ENCODE data around the gene ARHGEF26. TPM values are rescaled to one million over a fixed set of nuclear protein-coding genes. Genes with fewer than 3 reads are reported as not detected.

ARHGEF26 gene
- total RNA-seq, 1 experiment from 2014 or later = not detected

GRCh38 chr3:154176036-154176435 is 54.8 kb downstream of the ARHGEF26 start:
- no peak overlapping the region for H2AFZ ChIP-seq (ENCODE audit: low read length)
- H3K79me2 ChIP-seq (ENCODE audit: low read length) = no peaks in the 10 kb centered on the region
- H3K36me3 ChIP-seq (ENCODE audit: insufficient read depth, low read length) = no peaks in the 10 kb centered on the region
- H3K4me3 ChIP-seq (ENCODE audit: low read length) = no peak overlapping the region
- 0 out of 2 replicates have a peak, but pooled peaks cover 2% of the 10 kb centered on the region for H3K27me3 ChIP-seq (ENCODE audit: low read length)
- no peak overlapping the region for H3K27ac ChIP-seq (ENCODE audit: low read length)
- H3K4me2 ChIP-seq (ENCODE audit: low read depth, low read length, poor library complexity, severe bottlenecking) = no peak overlapping the region
- H3K9ac ChIP-seq (ENCODE audit: low read length) = no peak overlapping the region
- no peaks in the 10 kb centered on the region for H3K9me2 ChIP-seq (replicated peaks; ENCODE audit: insufficient read depth, low read length)
- no peak for DNase-seq
- H4K20me1 ChIP-seq (ENCODE audit: insufficient read depth, low read depth, low read length) = no peaks in the 10 kb centered on the region
- H3K9me3 ChIP-seq (ENCODE audit: low read length) = no peaks in the 10 kb centered on the region
- H3K4me1 ChIP-seq (ENCODE audit: low read length) = no peaks in the 10 kb centered on the region

GRCh38 chr3:154177406-154177805 is 56.2 kb downstream of the ARHGEF26 start:
- Histone ChIP-seq H4K20me1 (ENCODE audit: insufficient read depth, low read depth, low read length) (no peaks in the 10 kb centered on the region), H3K4me2 (ENCODE audit: low read depth, low read length, poor library complexity, severe bottlenecking) (no peak overlapping the region), H3K4me3 (ENCODE audit: low read length) (no peak overlapping the region), H3K36me3 (ENCODE audit: insufficient read depth, low read length) (no peaks in the 10 kb centered on the region), H3K9me2 (replicated peaks; ENCODE audit: insufficient read depth, low read length) (no peaks in the 10 kb centered on the region), H3K9me3 (ENCODE audit: low read length) (no peaks in the 10 kb centered on the region), H3K27me3 (ENCODE audit: low read length) (0 out of 2 replicates have a peak, but pooled peaks cover 2% of the 10 kb centered on the region), H3K4me1 (ENCODE audit: low read length) (no peaks in the 10 kb centered on the region), H2AFZ (ENCODE audit: low read length) (no peak overlapping the region), H3K79me2 (ENCODE audit: low read length) (no peaks in the 10 kb centered on the region), H3K27ac (ENCODE audit: low read length) (no peak overlapping the region), H3K9ac (ENCODE audit: low read length) (no peak overlapping the region)
- DNase-seq = no peak

GRCh38 chr3:154178172-154178571 is 57.0 kb downstream of the ARHGEF26 start:
- Histone ChIP-seq H2AFZ (ENCODE audit: low read length) (no peak overlapping the region), H3K9me2 (replicated peaks; ENCODE audit: insufficient read depth, low read length) (no peaks in the 10 kb centered on the region), H3K9me3 (ENCODE audit: low read length) (no peaks in the 10 kb centered on the region), H3K4me3 (ENCODE audit: low read length) (no peak overlapping the region), H3K79me2 (ENCODE audit: low read length) (no peaks in the 10 kb centered on the region), H4K20me1 (ENCODE audit: insufficient read depth, low read depth, low read length) (no peaks in the 10 kb centered on the region), H3K27me3 (ENCODE audit: low read length) (0 out of 2 replicates have a peak, but pooled peaks cover 2% of the 10 kb centered on the region), H3K27ac (ENCODE audit: low read length) (no peak overlapping the region), H3K36me3 (ENCODE audit: insufficient read depth, low read length) (no peaks in the 10 kb centered on the region), H3K4me2 (ENCODE audit: low read depth, low read length, poor library complexity, severe bottlenecking) (no peak overlapping the region), H3K4me1 (ENCODE audit: low read length) (no peaks in the 10 kb centered on the region), H3K9ac (ENCODE audit: low read length) (no peak overlapping the region)
- DNase-seq = no peak

GRCh38 chr3:154180836-154181691 is 59.9 kb downstream of the ARHGEF26 start:
- no peaks in the 10 kb centered on the region for H3K9me2 ChIP-seq (replicated peaks; ENCODE audit: insufficient read depth, low read length)
- no peak overlapping the region for H3K4me3 ChIP-seq (ENCODE audit: low read length)
- no peak overlapping the region for H3K4me2 ChIP-seq (ENCODE audit: low read depth, low read length, poor library complexity, severe bottlenecking)
- no peaks in the 10 kb centered on the region for H3K36me3 ChIP-seq (ENCODE audit: insufficient read depth, low read length)
- DNase-seq = no peak
- no peaks in the 10 kb centered on the region for H3K79me2 ChIP-seq (ENCODE audit: low read length)
- no peaks in the 10 kb centered on the region for H4K20me1 ChIP-seq (ENCODE audit: insufficient read depth, low read depth, low read length)
- H3K27me3 ChIP-seq (ENCODE audit: low read length) = 0 out of 2 replicates have a peak, but pooled peaks cover 2% of the 10 kb centered on the region
- no peak overlapping the region for H3K9ac ChIP-seq (ENCODE audit: low read length)
- no peak overlapping the region for H2AFZ ChIP-seq (ENCODE audit: low read length)
- H3K27ac ChIP-seq (ENCODE audit: low read length) = no peak overlapping the region
- no peaks in the 10 kb centered on the region for H3K4me1 ChIP-seq (ENCODE audit: low read length)
- H3K9me3 ChIP-seq (ENCODE audit: low read length) = no peaks in the 10 kb centered on the region

- Histone ChIP-seq H3K79me2 (ENCODE audit: low read length) (no peaks in the 10 kb centered on the region), H3K27me3 (ENCODE audit: low read length) (no peaks in the 10 kb centered on the region), H3K9me3 (ENCODE audit: low read length) (no peaks in the 10 kb centered on the region), H3K9ac (ENCODE audit: low read length) (no peak overlapping the region), H3K4me2 (ENCODE audit: low read depth, low read length, poor library complexity, severe bottlenecking) (no peak overlapping the region), H3K4me1 (ENCODE audit: low read length) (no peaks in the 10 kb centered on the region), H2AFZ (ENCODE audit: low read length) (no peak overlapping the region), H3K4me3 (ENCODE audit: low read length) (no peak overlapping the region), H3K9me2 (replicated peaks; ENCODE audit: insufficient read depth, low read length) (no peaks in the 10 kb centered on the region), H3K27ac (ENCODE audit: low read length) (no peak overlapping the region), H4K20me1 (ENCODE audit: insufficient read depth, low read depth, low read length) (no peaks in the 10 kb centered on the region), H3K36me3 (ENCODE audit: insufficient read depth, low read length) (no peaks in the 10 kb centered on the region)
- no peak for DNase-seq
Observed at GRCh38 chr3:154182322-154182922, 61.2 kb downstream of the ARHGEF26 start.

- Histone ChIP-seq H2AFZ (ENCODE audit: low read length) (no peak overlapping the region), H4K20me1 (ENCODE audit: insufficient read depth, low read depth, low read length) (no peaks in the 10 kb centered on the region), H3K79me2 (ENCODE audit: low read length) (no peaks in the 10 kb centered on the region), H3K36me3 (ENCODE audit: insufficient read depth, low read length) (no peaks in the 10 kb centered on the region), H3K9me2 (replicated peaks; ENCODE audit: insufficient read depth, low read length) (no peaks in the 10 kb centered on the region), H3K27ac (ENCODE audit: low read length) (no peak overlapping the region), H3K27me3 (ENCODE audit: low read length) (no peaks in the 10 kb centered on the region), H3K4me2 (ENCODE audit: low read depth, low read length, poor library complexity, severe bottlenecking) (no peak overlapping the region), H3K9me3 (ENCODE audit: low read length) (no peaks in the 10 kb centered on the region), H3K4me1 (ENCODE audit: low read length) (no peaks in the 10 kb centered on the region), H3K9ac (ENCODE audit: low read length) (no peak overlapping the region), H3K4me3 (ENCODE audit: low read length) (no peak overlapping the region)
- no peak for DNase-seq
Observed at GRCh38 chr3:154182975-154183374, 61.8 kb downstream of the ARHGEF26 start.

GRCh38 chr3:154184582-154184981 is 63.4 kb downstream of the ARHGEF26 start:
- Histone ChIP-seq H3K9me2 (replicated peaks; ENCODE audit: insufficient read depth, low read length) (no peaks in the 10 kb centered on the region), H4K20me1 (ENCODE audit: insufficient read depth, low read depth, low read length) (no peaks in the 10 kb centered on the region), H3K27ac (ENCODE audit: low read length) (no peak overlapping the region), H3K9me3 (ENCODE audit: low read length) (no peaks in the 10 kb centered on the region), H3K4me3 (ENCODE audit: low read length) (no peak overlapping the region), H3K27me3 (ENCODE audit: low read length) (no peaks in the 10 kb centered on the region), H3K9ac (ENCODE audit: low read length) (no peak overlapping the region), H3K4me1 (ENCODE audit: low read length) (no peaks in the 10 kb centered on the region), H3K36me3 (ENCODE audit: insufficient read depth, low read length) (no peaks in the 10 kb centered on the region), H3K79me2 (ENCODE audit: low read length) (no peaks in the 10 kb centered on the region), H2AFZ (ENCODE audit: low read length) (no peak overlapping the region), H3K4me2 (ENCODE audit: low read depth, low read length, poor library complexity, severe bottlenecking) (no peak overlapping the region)
- DNase-seq = no peak

GRCh38 chr3:154188437-154188836 is 67.2 kb downstream of the ARHGEF26 start:
- H3K36me3 ChIP-seq (ENCODE audit: insufficient read depth, low read length) = no peaks in the 10 kb centered on the region

More at GRCh38 chr3:154188437-154188836, 67.2 kb downstream of the ARHGEF26 start:
- no peaks in the 10 kb centered on the region for H3K9me3 ChIP-seq (ENCODE audit: low read length)
- H3K4me1 ChIP-seq (ENCODE audit: low read length) = no peaks in the 10 kb centered on the region
- H3K27ac ChIP-seq (ENCODE audit: low read length) = no peak overlapping the region
- DNase-seq = no peak
- no peak overlapping the region for H2AFZ ChIP-seq (ENCODE audit: low read length)
- H3K9me2 ChIP-seq (replicated peaks; ENCODE audit: insufficient read depth, low read length) = no peaks in the 10 kb centered on the region
- H3K79me2 ChIP-seq (ENCODE audit: low read length) = no peaks in the 10 kb centered on the region
- no peak overlapping the region for H3K4me3 ChIP-seq (ENCODE audit: low read length)
- no peak overlapping the region for H3K9ac ChIP-seq (ENCODE audit: low read length)
- H4K20me1 ChIP-seq (ENCODE audit: insufficient read depth, low read depth, low read length) = no peaks in the 10 kb centered on the region
- H3K27me3 ChIP-seq (ENCODE audit: low read length) = no peaks in the 10 kb centered on the region
- no peak overlapping the region for H3K4me2 ChIP-seq (ENCODE audit: low read depth, low read length, poor library complexity, severe bottlenecking)
